HFF-Myc (cell line): Measurements from ENCODE around the gene VWC2.

Source experiments
- DNase-seq: peaks from one replicate; pipeline ENCODE4 v3.0.0-alpha.2; 2011; ENCODE audit warnings: low read depth; ENCODE audit errors: extremely low read depth
- H3K4me3 ChIP-seq: replicated peaks from 2 replicates; pipeline ENCODE4 v1.5.1; 2011; ENCODE audit warnings: low read depth, mild to moderate bottlenecking, control low read depth, low read length
- CTCF ChIP-seq: IDR thresholded peaks from 2 replicates; pipeline ENCODE4 v1.5.1; 2012; ENCODE audit warnings: mild to moderate bottlenecking, low read depth, low read length, control low read depth; ENCODE audit errors: missing control alignments

The VWC2 gene

GRCh38 chr7:49876202-49876601 lies 102.8 kb downstream of the VWC2 start:
- no peak for TF ChIP-seq CTCF
- no peak overlapping the region for H3K4me3 ChIP-seq
- DNase-seq, result no peak

DNA sequence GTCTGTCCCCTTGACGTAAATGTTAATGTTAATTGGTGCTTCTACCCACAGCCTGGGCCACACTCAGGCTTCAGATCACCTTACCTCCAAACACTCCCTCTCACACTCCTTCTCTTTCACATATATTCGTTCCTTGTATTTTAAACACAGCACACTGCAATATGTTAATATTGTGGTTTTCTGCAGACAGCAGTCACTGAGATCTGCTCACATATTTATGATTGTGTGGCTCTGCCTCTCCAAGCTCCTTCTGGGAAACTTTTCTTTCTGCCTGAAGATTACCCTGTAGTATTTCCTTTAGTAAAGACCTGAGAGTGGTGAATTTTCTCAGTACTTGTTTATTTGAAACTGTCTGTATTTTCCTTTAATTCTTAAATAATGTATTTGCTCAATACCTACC lies 104.7 kb downstream of the VWC2 start:
- TF ChIP-seq CTCF, result no peak
- H3K4me3 ChIP-seq, result no peak overlapping the region
- DNase-seq, result no peak

DNA sequence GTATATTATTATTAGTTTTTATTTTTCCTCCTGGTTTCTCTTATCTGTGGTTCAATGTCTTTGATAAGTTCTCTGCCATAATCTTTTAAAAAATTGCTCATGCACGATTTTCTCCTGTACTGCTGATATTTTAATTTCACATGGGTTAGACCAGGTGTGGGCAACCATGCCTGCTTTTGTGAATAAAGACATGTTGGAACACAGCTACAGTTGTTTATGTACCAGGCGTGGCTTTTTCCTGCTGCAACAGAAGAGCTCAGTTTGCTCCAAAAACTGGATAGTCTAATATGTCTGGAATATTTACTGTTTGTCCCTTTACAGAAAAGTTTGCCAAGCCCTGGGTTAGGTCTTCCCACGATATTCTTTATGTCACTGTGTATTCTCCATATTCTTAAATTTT lies 105.2 kb downstream of the VWC2 start:
- H3K4me3 ChIP-seq, result no peak overlapping the region
- no peak for TF ChIP-seq CTCF
- DNase-seq, result no peak

- no peak for DNase-seq
- TF ChIP-seq CTCF, result no peak
- H3K4me3 ChIP-seq, result no peak overlapping the region
These were observed 110.5 kb downstream of the VWC2 start for GRCh38 chr7:49883933-49884332.

DNA sequence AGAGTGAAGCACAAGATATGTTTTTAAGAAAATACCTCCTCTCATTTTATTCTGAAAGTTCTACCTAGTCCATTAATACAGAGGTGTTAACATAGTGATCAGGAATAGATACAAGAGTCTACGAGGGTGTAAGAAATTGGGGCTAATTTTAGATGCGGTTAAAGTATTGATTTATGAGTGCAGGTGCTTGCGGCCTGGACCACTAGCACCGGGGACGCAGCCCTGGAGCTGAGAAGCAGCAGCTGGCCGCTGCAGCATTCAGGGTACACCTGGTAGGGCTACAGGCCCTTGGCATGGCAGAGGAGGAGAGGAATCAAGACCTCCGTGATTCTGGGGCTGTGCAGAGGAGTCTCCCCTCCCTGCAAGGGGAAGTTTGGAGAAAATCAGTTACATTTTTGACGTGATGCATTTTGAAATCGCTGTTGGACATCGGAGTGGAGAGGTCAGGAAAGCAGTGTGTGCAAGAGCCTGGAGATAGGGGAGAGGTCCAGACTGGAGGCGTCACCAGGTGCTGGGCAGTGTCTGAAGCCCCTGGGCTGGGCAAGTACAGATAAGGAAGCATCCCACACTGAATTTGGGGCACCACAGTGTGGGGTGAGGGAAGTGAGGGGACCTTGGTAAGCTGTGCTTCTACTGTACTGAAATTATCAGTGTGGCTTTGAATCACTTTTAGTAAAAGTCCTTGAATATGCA lies 112.3 kb downstream of the VWC2 start:
- no peak overlapping the region for H3K4me3 ChIP-seq
- no peak for DNase-seq
- no peak for TF ChIP-seq CTCF

GRCh38 chr7:49892481-49892880 lies 119.0 kb downstream of the VWC2 start:
- no peak for TF ChIP-seq CTCF
- H3K4me3 ChIP-seq, result no peak overlapping the region
- no peak for DNase-seq

DNA sequence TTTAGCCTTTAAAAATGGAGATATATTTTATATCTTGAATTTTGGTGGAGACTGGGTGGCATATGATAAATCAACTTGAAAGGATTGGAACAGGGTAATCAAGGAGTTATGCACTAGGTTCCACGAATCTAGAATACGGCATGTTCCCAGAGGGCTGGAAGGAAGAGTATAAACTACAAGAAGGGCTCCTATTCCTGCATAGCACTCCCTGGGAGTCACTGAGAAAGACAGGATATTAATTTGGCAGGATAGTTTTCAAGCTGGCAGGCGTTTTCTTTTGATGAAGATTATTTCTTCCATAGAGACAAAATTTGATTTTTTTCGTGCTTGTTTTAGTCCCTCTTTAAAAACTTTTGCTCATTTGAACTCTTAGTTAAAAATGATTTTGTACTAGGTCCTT lies 119.7 kb downstream of the VWC2 start:
- no peak for DNase-seq
- no peak for TF ChIP-seq CTCF
- no peak overlapping the region for H3K4me3 ChIP-seq
